Activated T-helper 2 cell treated with anti-CD3 and anti-CD28 coated beads, Interferon-gamma antibody, Interleukin-2, Interleukin-4, amounts not matched to agents 10 μg/mL and 5 μg/mL and 100 μg/mL, durations not matched to agents 14 hours and 24 hours and 36 hours (primary cell): ENCODE results near the gene DOCK9. TPM values are rescaled to one million over a fixed set of nuclear protein-coding genes. Genes with fewer than 3 reads are reported as not detected.

ENCODE experiments used
- DNase-seq: peaks from one replicate; pipeline ENCODE4 v3.0.0; 2021; ENCODE audit warnings: low spot score
- H3K27ac Mint-ChIP-seq: one replicate; pipeline ENCODE4 v1.8.0; 2021; ENCODE audit warnings: mixed read lengths
- H3K27me3 Mint-ChIP-seq: one replicate; pipeline ENCODE4 v1.8.0; 2021; ENCODE audit warnings: low read depth, mixed read lengths
- H3K36me3 Mint-ChIP-seq: one replicate; pipeline ENCODE4 v1.8.0; 2021; ENCODE audit warnings: low read depth, mixed read lengths
- H3K4me1 Mint-ChIP-seq: one replicate; pipeline ENCODE4 v1.8.0; 2021; ENCODE audit warnings: low read depth, mixed read lengths
- H3K4me3 Mint-ChIP-seq: one replicate; pipeline ENCODE4 v1.8.0; 2021; ENCODE audit warnings: low read depth, mild to moderate bottlenecking, moderate library complexity, mixed read lengths
- H3K9me3 Mint-ChIP-seq: one replicate; pipeline ENCODE4 v1.8.0; 2021; ENCODE audit warnings: mixed read lengths
- intact Hi-C: fragments of 100-400 bp; cut with micrococcal nuclease; formaldehyde crosslinking; loops from one replicate; pipeline ENCODE4 v1.15.1; 2023
- total RNA-seq: library from RNA; stranded (reverse); gene quantifications from 2 replicates; pipeline ENCODE4 v1.2.3, GENCODE V29; 2022

DOCK9 gene
- total RNA-seq, 1 donor from 2014 or later: 40.7 TPM

GRCh38 chr13:98892077-98892476 lies 85.8 kb downstream of the DOCK9 start:
- H3K27me3 Mint-ChIP-seq: no peaks in the 10 kb centered on the region
- H3K4me3 Mint-ChIP-seq: no peak overlapping the region
- DNase-seq: no peak
- intact Hi-C loops: no loop called here
- H3K36me3 Mint-ChIP-seq: peaks cover 51% of the 10 kb centered on the region
- H3K9me3 Mint-ChIP-seq: no peaks in the 10 kb centered on the region
- H3K27ac Mint-ChIP-seq: no peak overlapping the region
- H3K4me1 Mint-ChIP-seq: peaks cover 29% of the 10 kb centered on the region

DNA sequence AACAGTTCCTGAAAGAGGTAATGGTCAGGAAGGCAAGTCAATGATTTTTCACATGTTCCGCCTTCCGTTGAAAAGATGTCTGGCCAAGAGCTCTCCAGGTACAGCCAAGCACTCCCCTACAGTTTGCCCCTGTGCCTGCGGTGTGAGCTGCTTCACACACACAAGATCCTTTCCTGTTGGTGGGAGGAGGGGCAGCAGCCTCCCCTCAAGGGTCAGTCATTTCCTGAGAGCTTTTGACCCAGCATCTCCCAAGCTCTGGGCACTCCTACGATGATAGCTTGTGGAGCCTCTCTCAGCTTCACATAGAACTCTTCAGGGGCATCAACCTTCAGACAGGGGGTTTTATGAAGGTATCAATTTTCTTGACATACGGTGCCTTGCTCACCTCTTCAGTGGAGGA lies 86.9 kb downstream of the DOCK9 start:
- intact Hi-C loops: loop anchor here (2.0 kb wide), 2 partner anchors 16 to 18 kb away; no protein-coding TSS in a partner anchor
- Mint-ChIP-seq H3K36me3 (peaks cover 48% of the 10 kb centered on the region), H3K4me3 (no peak overlapping the region), H3K4me1 (peaks cover 19% of the 10 kb centered on the region), H3K9me3 (no peaks in the 10 kb centered on the region), H3K27ac (peak overlapping the region; percentile 15), H3K27me3 (no peaks in the 10 kb centered on the region)
- no peak for DNase-seq

GRCh38 chr13:98890186-98890585 lies 87.7 kb downstream of the DOCK9 start:
- no peaks in the 10 kb centered on the region for H3K9me3 Mint-ChIP-seq
- H3K4me1 Mint-ChIP-seq: peaks cover 19% of the 10 kb centered on the region
- H3K27ac Mint-ChIP-seq: peak overlapping the region; percentile 17
- peaks cover 50% of the 10 kb centered on the region for H3K36me3 Mint-ChIP-seq
- H3K4me3 Mint-ChIP-seq: no peak overlapping the region
- intact Hi-C loops: loop anchor here (2.0 kb wide), 2 partner anchors 15 to 19 kb away; no protein-coding TSS in a partner anchor
- no peaks in the 10 kb centered on the region for H3K27me3 Mint-ChIP-seq
- no peak for DNase-seq

DNA sequence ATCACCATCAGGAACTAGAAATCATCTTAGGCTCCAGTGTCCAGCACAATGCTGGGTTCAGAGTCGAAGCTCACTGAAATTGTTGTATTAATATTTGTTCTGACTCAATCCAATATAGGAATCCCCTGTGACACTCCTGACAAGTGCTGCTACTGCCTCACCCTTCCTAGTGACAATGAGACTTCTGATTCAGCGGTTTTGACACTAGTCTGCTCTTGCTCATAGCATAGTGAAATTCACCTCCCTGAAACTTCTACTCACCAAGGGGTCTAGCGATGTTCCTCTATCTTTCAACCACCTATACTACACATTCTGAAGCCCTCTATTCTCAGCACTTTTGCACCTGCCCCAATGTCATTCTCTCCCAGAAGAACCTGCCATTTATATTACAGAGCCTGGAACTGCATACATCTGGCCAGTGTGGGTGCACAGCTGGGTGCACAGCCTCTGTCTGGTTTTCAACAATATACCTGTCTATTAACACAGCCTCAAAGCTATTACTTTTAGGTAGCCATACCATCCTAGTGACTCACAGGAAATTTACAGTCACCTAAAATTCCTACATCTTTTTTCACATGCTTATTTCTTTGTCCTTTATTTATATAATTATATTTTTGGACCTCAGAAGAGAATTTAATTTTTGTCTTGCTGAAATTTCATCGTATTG lies 88.3 kb downstream of the DOCK9 start:
- H3K27me3 Mint-ChIP-seq: no peaks in the 10 kb centered on the region
- peaks cover 50% of the 10 kb centered on the region for H3K36me3 Mint-ChIP-seq
- intact Hi-C loops: loop anchor here (2.0 kb wide), 2 partner anchors 15 to 19 kb away; no protein-coding TSS in a partner anchor
- no peak overlapping the region for H3K4me3 Mint-ChIP-seq
- H3K27ac Mint-ChIP-seq: no peak overlapping the region
- DNase-seq: no peak
- peaks cover 19% of the 10 kb centered on the region for H3K4me1 Mint-ChIP-seq
- no peaks in the 10 kb centered on the region for H3K9me3 Mint-ChIP-seq

DNA sequence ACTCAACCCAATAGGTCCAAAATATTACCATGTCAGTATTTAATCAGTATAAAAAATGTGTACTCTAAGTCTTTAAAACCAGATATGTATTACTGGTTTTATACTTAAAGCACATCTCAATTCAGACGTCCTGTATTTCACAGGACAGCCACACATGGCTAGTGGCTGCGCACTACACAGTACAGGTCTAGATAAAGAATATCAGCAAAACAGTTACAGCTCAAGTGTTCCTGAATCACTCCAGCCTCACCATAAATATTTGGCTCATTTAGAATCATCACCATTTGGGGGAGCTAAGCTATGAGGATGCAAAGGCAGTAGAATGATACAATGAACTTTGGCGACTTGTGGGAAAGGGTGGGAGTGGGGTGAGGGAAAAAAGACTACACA lies 89.0 kb downstream of the DOCK9 start:
- H3K27ac Mint-ChIP-seq: no peak overlapping the region
- H3K9me3 Mint-ChIP-seq: no peaks in the 10 kb centered on the region
- H3K4me1 Mint-ChIP-seq: peaks cover 19% of the 10 kb centered on the region
- no peak for DNase-seq
- H3K27me3 Mint-ChIP-seq: no peaks in the 10 kb centered on the region
- intact Hi-C loops: no loop called here
- H3K4me3 Mint-ChIP-seq: no peak overlapping the region
- H3K36me3 Mint-ChIP-seq: peaks cover 57% of the 10 kb centered on the region

GRCh38 chr13:98888222-98888889 lies 89.5 kb downstream of the DOCK9 start:
- Mint-ChIP-seq H3K9me3 (no peaks in the 10 kb centered on the region), H3K27ac (no peak overlapping the region), H3K36me3 (peaks cover 58% of the 10 kb centered on the region), H3K4me1 (peaks cover 19% of the 10 kb centered on the region), H3K27me3 (no peaks in the 10 kb centered on the region), H3K4me3 (no peak overlapping the region)
- intact Hi-C loops: no loop called here
- no peak for DNase-seq

DNA sequence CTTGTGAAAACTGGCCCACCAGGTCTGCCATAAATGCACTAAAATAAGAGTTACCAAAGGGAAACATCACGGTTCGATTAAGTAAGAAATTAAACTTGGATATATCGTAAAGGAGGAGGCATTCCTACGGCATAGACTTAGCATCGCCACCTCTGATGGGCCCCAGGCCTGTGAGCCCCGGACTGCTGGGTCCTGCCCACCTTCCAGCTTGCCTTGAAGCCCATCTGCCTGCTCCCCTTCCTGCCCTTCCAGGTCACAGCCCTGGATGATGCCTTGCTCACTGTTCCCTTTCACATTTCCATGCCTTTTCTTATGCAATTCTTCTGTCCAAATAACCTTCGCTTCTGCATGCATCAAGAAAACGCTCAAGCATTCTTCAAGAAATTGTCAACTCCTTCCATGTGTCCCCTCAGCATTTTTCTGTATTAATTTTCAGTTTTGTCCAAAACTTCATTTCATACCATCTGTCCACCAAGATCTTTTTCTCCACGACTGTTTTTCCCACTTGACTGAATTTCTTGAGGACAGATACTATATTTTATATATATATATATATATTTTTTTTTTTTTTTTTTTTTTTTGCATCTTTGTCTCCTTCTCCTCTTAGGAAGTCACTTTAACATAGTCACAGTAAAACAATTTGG lies 91.2 kb downstream of the DOCK9 start:
- H3K4me3 Mint-ChIP-seq: no peak overlapping the region
- intact Hi-C loops: no loop called here

DNA sequence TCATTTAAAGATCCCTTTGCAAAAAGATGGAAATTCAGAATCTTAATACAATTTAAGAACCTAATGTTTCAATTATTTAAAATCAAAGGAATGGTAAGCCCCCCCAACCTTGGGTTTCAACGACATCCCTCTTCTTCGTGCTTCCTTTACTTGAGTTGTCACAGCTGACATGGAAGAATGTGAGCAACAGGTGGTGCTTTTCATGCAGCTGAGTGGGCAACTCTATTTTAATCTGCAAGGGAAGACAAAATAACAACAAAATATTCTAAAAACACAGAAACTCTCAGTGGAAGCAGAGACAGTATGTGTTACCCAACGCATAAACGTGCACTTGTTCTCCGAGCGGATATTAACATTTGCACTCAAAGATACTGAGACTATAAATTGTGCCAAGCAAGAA lies 92.3 kb downstream of the DOCK9 start:
- peaks cover 12% of the 10 kb centered on the region for H3K4me1 Mint-ChIP-seq
- no peak overlapping the region for H3K4me3 Mint-ChIP-seq
- peaks cover 65% of the 10 kb centered on the region for H3K36me3 Mint-ChIP-seq
- no peak for DNase-seq
- intact Hi-C loops: no loop called here
- no peak overlapping the region for H3K27ac Mint-ChIP-seq
- no peaks in the 10 kb centered on the region for H3K27me3 Mint-ChIP-seq
- H3K9me3 Mint-ChIP-seq: no peaks in the 10 kb centered on the region

More for the DNA sequence above, 91.2 kb downstream of the DOCK9 start:
- Mint-ChIP-seq H3K27me3 (no peaks in the 10 kb centered on the region), H3K27ac (no peak overlapping the region), H3K36me3 (peaks cover 63% of the 10 kb centered on the region), H3K9me3 (no peaks in the 10 kb centered on the region), H3K4me1 (peaks cover 17% of the 10 kb centered on the region)
- DNase-seq: no peak

GRCh38 chr13:98883998-98884397 lies 93.9 kb downstream of the DOCK9 start:
- DNase-seq: no peak
- Mint-ChIP-seq H3K27ac (no peak overlapping the region), H3K4me3 (no peak overlapping the region), H3K4me1 (peaks cover 1% of the 10 kb centered on the region), H3K27me3 (no peaks in the 10 kb centered on the region), H3K36me3 (peaks cover 75% of the 10 kb centered on the region), H3K9me3 (no peaks in the 10 kb centered on the region)
- intact Hi-C loops: no loop called here

- Mint-ChIP-seq H3K27me3 (no peaks in the 10 kb centered on the region), H3K4me1 (peaks cover 4% of the 10 kb centered on the region), H3K9me3 (no peaks in the 10 kb centered on the region), H3K4me3 (no peak overlapping the region), H3K27ac (no peak overlapping the region), H3K36me3 (peaks cover 78% of the 10 kb centered on the region)
- no peak for DNase-seq
- intact Hi-C loops: no loop called here
Measured at GRCh38 chr13:98881390-98881789, 96.5 kb downstream of the DOCK9 start.

DNA sequence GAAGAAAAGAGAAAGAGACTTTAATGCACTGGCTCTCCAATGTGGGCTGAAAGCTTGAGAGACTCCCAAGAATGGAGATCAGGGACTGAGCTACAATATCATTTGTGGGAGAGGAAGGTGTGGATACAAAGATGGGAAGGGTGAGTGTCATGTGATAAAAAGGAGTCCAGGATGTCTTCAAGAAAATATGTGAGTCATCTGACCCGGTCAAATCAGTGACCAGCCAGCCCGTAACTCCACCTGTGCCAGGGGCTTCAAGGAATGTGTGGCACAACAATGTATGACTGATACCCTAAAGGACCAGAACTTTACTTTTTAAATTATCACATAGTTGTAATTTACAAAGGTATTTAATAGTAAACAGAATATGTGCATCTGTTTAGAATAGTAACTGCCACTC lies 97.2 kb downstream of the DOCK9 start:
- intact Hi-C loops: no loop called here
- DNase-seq: no peak
- no peaks in the 10 kb centered on the region for H3K9me3 Mint-ChIP-seq
- H3K27ac Mint-ChIP-seq: no peak overlapping the region
- H3K36me3 Mint-ChIP-seq: peaks cover 77% of the 10 kb centered on the region
- peaks cover 8% of the 10 kb centered on the region for H3K4me1 Mint-ChIP-seq
- H3K4me3 Mint-ChIP-seq: no peak overlapping the region
- H3K27me3 Mint-ChIP-seq: no peaks in the 10 kb centered on the region

- no peak for DNase-seq
- H3K27me3 Mint-ChIP-seq: no peaks in the 10 kb centered on the region
- intact Hi-C loops: loop anchor here (10.0 kb wide), 1 partner anchor 555 kb away; no protein-coding TSS in a partner anchor
- H3K36me3 Mint-ChIP-seq: peaks cover 83% of the 10 kb centered on the region
- H3K9me3 Mint-ChIP-seq: peaks cover 2% of the 10 kb centered on the region
- H3K27ac Mint-ChIP-seq: no peak overlapping the region
- H3K4me1 Mint-ChIP-seq: peaks cover 15% of the 10 kb centered on the region
- no peak overlapping the region for H3K4me3 Mint-ChIP-seq
Measured at GRCh38 chr13:98879957-98880356, 97.9 kb downstream of the DOCK9 start.

DNA sequence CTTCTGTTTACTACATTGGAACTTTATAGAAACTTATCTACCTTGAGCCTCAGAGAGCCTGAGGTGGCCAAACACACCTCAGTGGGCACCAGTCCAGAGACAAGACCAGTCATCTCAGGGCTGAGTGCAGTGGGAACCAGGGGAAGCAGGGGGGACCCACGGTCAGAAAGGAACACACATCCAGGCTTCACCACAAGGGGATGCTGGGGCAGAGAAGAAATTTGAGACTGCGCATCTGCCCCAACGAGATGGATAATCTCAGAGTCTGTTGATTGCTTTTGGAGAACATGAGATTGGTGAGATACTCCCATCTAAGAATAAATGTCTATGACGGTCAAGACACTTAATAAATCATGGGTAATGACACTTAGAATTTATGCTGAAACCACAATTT lies 98.7 kb downstream of the DOCK9 start:
- H3K4me3 Mint-ChIP-seq: no peak overlapping the region
- peaks cover 22% of the 10 kb centered on the region for H3K4me1 Mint-ChIP-seq
- peaks cover 85% of the 10 kb centered on the region for H3K36me3 Mint-ChIP-seq
- DNase-seq: no peak
- H3K27ac Mint-ChIP-seq: no peak overlapping the region
- H3K9me3 Mint-ChIP-seq: peaks cover 4% of the 10 kb centered on the region
- no peaks in the 10 kb centered on the region for H3K27me3 Mint-ChIP-seq
- intact Hi-C loops: loop anchor here (10.0 kb wide), 1 partner anchor 556 kb away; no protein-coding TSS in a partner anchor
